ENCODE measurements around the gene PFKFB2.

DNA sequence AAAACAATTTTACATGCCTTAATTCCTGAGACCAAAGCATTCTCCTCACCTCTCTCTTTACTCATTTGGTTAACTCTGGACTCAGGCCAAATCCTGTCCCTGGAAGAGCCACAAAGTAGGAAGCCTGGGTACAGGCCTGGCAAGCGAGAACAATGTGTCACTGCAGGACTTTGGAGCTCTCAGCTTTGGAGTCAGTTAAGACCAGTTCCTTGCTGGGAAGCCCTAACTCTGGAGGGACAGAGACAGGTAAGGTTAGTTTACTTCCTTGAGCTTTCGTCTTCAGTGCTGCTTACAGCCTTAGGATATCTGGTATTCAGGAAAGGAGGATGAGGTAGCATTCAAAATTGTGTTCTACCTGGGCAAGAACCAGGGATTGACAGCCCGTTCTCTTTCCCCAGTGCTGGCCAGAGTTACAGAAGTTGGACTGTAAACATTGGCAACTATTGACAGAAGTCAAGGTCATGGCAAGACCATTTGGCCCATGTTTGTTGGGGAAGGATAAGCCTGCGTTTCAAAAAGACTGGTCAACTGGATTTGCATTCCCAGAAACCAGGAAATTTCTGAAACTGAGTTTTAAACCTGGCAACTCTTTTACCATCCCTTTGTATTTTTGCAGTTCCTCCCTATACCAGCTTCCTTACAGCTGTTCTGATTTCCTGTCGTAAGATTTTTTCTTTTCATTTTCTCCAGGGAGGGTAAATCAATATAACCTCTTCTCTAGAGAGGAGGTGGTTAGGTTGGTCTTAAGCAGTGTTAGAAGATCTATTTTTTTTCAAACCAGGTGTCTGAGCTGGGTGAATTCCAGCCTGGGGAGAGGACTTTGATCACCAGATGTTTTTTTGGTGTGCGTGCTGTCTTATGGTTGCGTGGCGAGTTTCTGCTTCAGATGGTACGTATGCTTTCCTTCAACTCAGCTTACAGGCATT, 35.9 kb downstream of the PFKFB2 start, which contains the start of gene C4BPB:
- TF ChIP-seq, protein P1, sequence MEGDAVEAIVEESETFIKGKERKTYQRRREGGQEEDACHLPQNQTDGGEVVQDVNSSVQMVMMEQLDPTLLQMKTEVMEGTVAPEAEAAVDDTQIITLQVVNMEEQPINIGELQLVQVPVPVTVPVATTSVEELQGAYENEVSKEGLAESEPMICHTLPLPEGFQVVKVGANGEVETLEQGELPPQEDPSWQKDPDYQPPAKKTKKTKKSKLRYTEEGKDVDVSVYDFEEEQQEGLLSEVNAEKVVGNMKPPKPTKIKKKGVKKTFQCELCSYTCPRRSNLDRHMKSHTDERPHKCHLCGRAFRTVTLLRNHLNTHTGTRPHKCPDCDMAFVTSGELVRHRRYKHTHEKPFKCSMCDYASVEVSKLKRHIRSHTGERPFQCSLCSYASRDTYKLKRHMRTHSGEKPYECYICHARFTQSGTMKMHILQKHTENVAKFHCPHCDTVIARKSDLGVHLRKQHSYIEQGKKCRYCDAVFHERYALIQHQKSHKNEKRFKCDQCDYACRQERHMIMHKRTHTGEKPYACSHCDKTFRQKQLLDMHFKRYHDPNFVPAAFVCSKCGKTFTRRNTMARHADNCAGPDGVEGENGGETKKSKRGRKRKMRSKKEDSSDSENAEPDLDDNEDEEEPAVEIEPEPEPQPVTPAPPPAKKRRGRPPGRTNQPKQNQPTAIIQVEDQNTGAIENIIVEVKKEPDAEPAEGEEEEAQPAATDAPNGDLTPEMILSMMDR (IDR thresholded peaks at IDR 0.05) = no peak
- no peak for TF ChIP-seq POLR2A (IDR thresholded peaks at IDR 0.05)
